Measurements from ENCODE around the gene INPP5A.

INPP5A gene

DNA sequence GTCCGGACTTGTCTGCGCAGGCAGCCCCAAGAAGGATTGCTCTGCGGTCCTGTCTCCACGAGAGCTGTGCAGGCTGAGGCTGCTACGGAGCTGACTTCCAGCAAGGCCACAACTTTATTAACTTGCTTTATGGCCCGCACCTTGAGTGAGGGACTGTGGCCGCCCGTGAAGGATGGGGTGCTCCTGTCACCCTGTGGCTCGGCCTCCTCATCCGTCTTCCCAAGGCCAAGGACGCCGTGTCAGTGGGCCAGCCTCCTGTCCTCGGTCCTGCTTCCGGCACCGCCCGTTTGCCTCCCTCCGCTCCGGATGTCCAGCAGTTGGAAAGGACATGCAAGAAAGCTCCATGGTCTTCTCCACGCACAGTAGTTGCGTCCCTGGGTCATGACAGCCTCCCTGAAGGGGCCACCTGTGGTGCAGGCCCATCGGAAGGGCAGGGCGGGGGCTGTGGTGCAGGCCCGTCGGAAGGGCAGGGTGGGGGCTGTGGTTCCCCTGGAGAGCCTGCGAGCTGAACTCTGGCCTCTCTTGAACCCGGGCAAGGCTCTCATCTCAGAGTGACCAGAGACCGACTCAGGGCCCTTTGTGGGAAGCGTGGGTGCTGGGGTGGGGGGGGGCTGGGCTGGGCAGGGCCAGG lies 161.3 kb downstream of the INPP5A start:
- no peak for DNase-seq (ENCODE audit: low spot score)
- TF ChIP-seq, protein P1, sequence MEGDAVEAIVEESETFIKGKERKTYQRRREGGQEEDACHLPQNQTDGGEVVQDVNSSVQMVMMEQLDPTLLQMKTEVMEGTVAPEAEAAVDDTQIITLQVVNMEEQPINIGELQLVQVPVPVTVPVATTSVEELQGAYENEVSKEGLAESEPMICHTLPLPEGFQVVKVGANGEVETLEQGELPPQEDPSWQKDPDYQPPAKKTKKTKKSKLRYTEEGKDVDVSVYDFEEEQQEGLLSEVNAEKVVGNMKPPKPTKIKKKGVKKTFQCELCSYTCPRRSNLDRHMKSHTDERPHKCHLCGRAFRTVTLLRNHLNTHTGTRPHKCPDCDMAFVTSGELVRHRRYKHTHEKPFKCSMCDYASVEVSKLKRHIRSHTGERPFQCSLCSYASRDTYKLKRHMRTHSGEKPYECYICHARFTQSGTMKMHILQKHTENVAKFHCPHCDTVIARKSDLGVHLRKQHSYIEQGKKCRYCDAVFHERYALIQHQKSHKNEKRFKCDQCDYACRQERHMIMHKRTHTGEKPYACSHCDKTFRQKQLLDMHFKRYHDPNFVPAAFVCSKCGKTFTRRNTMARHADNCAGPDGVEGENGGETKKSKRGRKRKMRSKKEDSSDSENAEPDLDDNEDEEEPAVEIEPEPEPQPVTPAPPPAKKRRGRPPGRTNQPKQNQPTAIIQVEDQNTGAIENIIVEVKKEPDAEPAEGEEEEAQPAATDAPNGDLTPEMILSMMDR (IDR thresholded peaks at IDR 0.05; ENCODE audit: borderline replicate concordance, control extremely low read depth, extremely low read depth, insufficient read depth, missing control alignments): no peak
- in situ Hi-C loops (cut with MboI; ENCODE audit: low sequenced_read_pairs, unreplicated experiment): no loop called here

DNA sequence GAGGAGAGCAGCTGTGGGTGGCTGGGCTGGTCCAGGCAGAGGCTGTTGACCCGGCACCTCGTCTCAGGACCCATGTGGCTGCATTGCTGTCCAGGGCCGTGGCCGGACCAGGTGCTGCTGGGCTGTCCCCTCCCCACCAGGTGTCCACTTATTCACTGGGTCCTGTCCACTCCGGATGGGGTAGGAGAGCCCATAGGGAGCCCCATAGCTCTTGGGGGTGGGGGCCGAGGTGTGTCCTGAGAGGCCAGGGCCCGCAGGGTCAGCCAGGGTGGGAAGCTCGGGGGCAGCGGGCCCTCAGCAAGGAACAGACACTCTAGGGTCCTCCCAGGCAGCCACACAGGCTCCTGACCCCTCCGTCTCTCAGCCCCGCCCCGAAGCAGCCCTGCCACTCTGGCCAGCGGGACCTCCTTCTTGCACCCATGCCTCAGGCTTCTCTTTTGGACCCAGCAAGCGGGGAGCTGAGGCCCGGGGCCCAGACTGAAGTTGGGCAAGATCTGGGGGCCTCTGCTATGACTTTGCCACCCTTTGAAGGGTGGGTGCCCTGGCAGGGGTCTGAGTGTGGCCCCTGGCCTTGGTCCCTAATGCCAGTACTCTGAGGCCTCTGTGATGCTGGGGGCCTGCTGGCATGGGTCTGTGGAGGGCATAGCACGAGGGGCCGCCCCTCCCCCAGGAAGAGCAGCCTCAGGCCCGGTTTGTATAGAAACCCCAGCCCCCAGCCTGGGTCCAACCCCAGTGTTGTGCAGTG lies 162.0 kb downstream of the INPP5A start:
- TF ChIP-seq, protein P1 (IDR thresholded peaks at IDR 0.05; ENCODE audit: borderline replicate concordance, control extremely low read depth, extremely low read depth, insufficient read depth, missing control alignments): no peak
- in situ Hi-C loops (cut with MboI; ENCODE audit: low sequenced_read_pairs, unreplicated experiment): no loop called here
- DNase-seq (ENCODE audit: low spot score): no peak

DNA sequence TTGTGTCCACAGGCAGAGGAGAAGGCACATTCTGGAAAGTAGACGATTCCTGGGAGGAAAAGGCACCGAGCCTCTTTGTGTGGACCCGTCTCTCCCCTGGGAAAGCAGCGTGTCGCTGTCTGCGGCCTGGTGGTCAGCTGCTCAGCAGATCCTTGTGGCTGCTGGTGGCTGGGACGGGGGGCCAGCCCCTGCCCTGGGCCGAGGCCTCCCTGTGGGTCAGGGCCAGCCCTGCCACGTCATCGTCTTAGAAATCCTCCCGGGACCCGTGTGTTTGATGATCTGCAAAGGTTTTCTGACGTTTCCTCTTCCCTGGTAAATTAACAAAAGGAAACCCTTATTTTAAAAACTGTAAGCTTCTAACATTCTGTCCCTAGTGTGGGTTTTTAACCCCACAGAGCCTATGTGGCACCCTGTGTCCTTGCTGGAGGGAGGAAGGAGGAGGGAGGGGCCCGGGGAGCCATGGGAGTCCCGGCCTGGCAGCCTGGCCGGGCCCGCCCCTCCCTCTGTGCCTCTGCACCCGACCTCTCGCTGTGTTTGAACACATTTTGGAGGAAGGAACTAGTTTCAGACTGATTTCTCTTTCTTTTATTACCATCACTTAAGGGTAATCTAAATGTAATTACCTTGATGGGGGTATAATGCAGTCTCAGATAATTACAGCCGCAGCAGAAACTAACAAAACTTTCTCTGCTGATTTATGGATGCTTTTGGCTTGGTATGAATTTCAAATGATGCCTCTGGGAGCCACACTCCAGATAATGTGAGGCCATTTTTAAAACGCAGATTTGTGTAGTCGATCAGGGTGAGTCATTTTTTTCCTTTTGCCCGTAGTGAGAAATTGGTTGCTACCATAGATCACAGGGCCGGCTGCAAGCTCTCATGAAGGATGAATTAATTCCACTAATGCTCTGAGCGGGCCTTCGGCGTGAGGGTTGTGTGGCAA lies 162.8 kb downstream of the INPP5A start:
- DNase-seq (ENCODE audit: low spot score): no peak
- in situ Hi-C loops (cut with MboI; ENCODE audit: low sequenced_read_pairs, unreplicated experiment): no loop called here
- TF ChIP-seq, protein P1 (IDR thresholded peaks at IDR 0.05; ENCODE audit: borderline replicate concordance, control extremely low read depth, extremely low read depth, insufficient read depth, missing control alignments): no peak

DNA sequence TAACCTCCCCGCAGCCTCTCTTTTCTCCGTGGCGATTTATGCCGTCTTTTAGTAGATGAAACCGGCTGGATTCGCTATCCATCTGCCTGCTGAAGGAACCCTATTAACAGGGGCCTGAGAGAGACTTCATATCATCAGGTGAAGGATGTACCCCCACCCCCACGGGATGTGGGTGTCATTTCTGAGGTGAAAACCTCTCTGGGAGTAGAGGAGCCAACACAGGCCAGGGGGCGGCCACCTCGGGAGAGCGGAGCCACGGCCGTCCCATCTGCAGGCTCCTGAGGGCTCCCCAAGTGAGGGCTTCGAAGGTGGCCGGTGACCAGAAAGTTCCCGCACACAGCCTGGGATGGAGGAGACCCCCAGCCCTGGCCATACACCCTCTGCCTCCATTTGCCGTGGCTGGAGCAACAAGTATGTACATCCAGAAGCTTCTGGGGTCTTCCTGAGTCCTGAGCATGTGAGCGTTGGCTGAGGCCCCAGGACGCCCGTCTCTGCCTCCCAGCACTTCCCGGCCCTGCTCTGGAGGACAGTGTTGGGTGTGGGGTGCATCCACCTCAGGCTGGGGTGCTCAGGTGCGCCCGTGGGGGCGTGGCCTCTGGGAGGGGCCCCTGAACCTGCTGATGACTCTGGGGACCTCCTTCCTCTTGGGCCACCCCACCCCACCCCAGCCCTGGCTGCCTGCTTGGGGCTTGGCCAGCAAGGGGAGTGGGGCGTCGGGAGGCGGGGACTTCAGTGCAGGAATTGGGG lies 163.7 kb downstream of the INPP5A start:
- DNase-seq (ENCODE audit: low spot score): no peak
- TF ChIP-seq, protein P1 (IDR thresholded peaks at IDR 0.05; ENCODE audit: borderline replicate concordance, control extremely low read depth, extremely low read depth, insufficient read depth, missing control alignments): no peak
- in situ Hi-C loops (cut with MboI; ENCODE audit: low sequenced_read_pairs, unreplicated experiment): no loop called here

DNA sequence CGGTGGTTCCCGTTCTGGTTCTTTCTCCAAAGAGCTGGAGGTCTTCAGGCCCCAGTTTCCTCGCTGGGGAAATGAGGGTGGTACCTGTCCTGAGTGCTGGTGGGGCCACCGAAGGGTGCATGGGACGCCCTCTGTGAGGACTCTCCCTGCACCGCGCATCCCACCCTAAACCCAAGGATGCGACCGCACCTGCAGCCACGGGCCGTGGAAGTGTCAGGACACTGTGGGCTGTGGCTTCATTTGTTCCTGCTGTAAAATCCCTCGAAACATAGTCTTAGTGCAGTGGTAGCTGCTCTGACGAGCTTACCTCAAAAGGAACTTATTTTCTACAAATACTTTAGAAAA lies 164.2 kb downstream of the INPP5A start:
- in situ Hi-C loops (cut with MboI; ENCODE audit: low sequenced_read_pairs, unreplicated experiment): no loop called here

More for the DNA sequence above, 164.2 kb downstream of the INPP5A start:
- DNase-seq (ENCODE audit: low spot score): no peak
- TF ChIP-seq, protein P1 (IDR thresholded peaks at IDR 0.05; ENCODE audit: borderline replicate concordance, control extremely low read depth, extremely low read depth, insufficient read depth, missing control alignments): no peak

All from GM13976 (cell line).